ENCODE data around the gene FLT3LG. TPM values are rescaled to one million over a fixed set of nuclear protein-coding genes. Genes with fewer than 3 reads are reported as not detected.
A peak's percentile ranks its signal among the peaks of the same experiment; 100 is the strongest.

FLT3LG gene
- total RNA-seq, 1 donor from 2014 or later = 1.4 TPM

GRCh38 chr19:49497047-49497788 is 23.2 kb downstream of the FLT3LG start:
- peak overlapping the region; percentile 99 for H3K27ac Mint-ChIP-seq (ENCODE audit: unreplicated experiment)
- peaks cover 28% of the 10 kb centered on the region for H3K4me1 Mint-ChIP-seq (ENCODE audit: unreplicated experiment)
- peak overlapping the region; percentile 100 for H3K4me3 Mint-ChIP-seq (ENCODE audit: unreplicated experiment)
- TF ChIP-seq CTCF (IDR thresholded peaks at IDR 0.05; ENCODE audit: unreplicated experiment) = no peak
- H3K36me3 Mint-ChIP-seq (ENCODE audit: low read depth, unreplicated experiment) = peaks cover 28% of the 10 kb centered on the region
- no peaks in the 10 kb centered on the region for H3K9me3 Mint-ChIP-seq (ENCODE audit: unreplicated experiment)
- H3K27me3 Mint-ChIP-seq (ENCODE audit: unreplicated experiment) = peaks cover 13% of the 10 kb centered on the region
- DNase-seq (ENCODE audit: low spot score) = no peak

- peak overlapping the region; percentile 100 for H3K4me3 Mint-ChIP-seq (ENCODE audit: unreplicated experiment)
- peaks cover 10% of the 10 kb centered on the region for H3K27me3 Mint-ChIP-seq (ENCODE audit: unreplicated experiment)
- DNase-seq (ENCODE audit: low spot score) = no peak
- TF ChIP-seq CTCF (IDR thresholded peaks at IDR 0.05; ENCODE audit: unreplicated experiment) = no peak
- peaks cover 23% of the 10 kb centered on the region for H3K36me3 Mint-ChIP-seq (ENCODE audit: low read depth, unreplicated experiment)
- peak overlapping the region; percentile 99 for H3K27ac Mint-ChIP-seq (ENCODE audit: unreplicated experiment)
- no peaks in the 10 kb centered on the region for H3K9me3 Mint-ChIP-seq (ENCODE audit: unreplicated experiment)
- H3K4me1 Mint-ChIP-seq (ENCODE audit: unreplicated experiment) = peaks cover 28% of the 10 kb centered on the region
These were observed 23.7 kb downstream of the FLT3LG start for GRCh38 chr19:49497789-49498103.

- no peak for TF ChIP-seq CTCF (IDR thresholded peaks at IDR 0.05; ENCODE audit: unreplicated experiment)
- H3K36me3 Mint-ChIP-seq (ENCODE audit: low read depth, unreplicated experiment) = peaks cover 18% of the 10 kb centered on the region
- peaks cover 10% of the 10 kb centered on the region for H3K27me3 Mint-ChIP-seq (ENCODE audit: unreplicated experiment)
- no peak overlapping the region for H3K27ac Mint-ChIP-seq (ENCODE audit: unreplicated experiment)
- H3K4me3 Mint-ChIP-seq (ENCODE audit: unreplicated experiment) = peak overlapping the region; percentile 78
- H3K4me1 Mint-ChIP-seq (ENCODE audit: unreplicated experiment) = peaks cover 28% of the 10 kb centered on the region
- H3K9me3 Mint-ChIP-seq (ENCODE audit: unreplicated experiment) = no peaks in the 10 kb centered on the region
- DNase-seq (ENCODE audit: low spot score) = no peak
These were observed 24.5 kb downstream of the FLT3LG start for GRCh38 chr19:49498475-49498874.

GRCh38 chr19:49499030-49499670 is 25.1 kb downstream of the FLT3LG start:
- peaks cover 28% of the 10 kb centered on the region for H3K4me1 Mint-ChIP-seq (ENCODE audit: unreplicated experiment)
- DNase-seq (ENCODE audit: low spot score) = no peak
- H3K27ac Mint-ChIP-seq (ENCODE audit: unreplicated experiment) = peak overlapping the region; percentile 64
- peak overlapping the region; percentile 78 for H3K4me3 Mint-ChIP-seq (ENCODE audit: unreplicated experiment)
- H3K36me3 Mint-ChIP-seq (ENCODE audit: low read depth, unreplicated experiment) = peaks cover 18% of the 10 kb centered on the region
- TF ChIP-seq CTCF (IDR thresholded peaks at IDR 0.05; ENCODE audit: unreplicated experiment) = no peak
- peaks cover 10% of the 10 kb centered on the region for H3K27me3 Mint-ChIP-seq (ENCODE audit: unreplicated experiment)
- no peaks in the 10 kb centered on the region for H3K9me3 Mint-ChIP-seq (ENCODE audit: unreplicated experiment)

Data from endothelial cell (in vitro differentiated cells).